Ishikawa (cell line): Measurements from ENCODE around the gene PIGU.

Source experiments
- CEBPB ChIP-seq: IDR thresholded peaks from 2 replicates; pipeline ENCODE4 v1.6.1; 2012
- CREB1 ChIP-seq: IDR thresholded peaks from 2 replicates; pipeline ENCODE4 v1.6.1; 2012; ENCODE audit warnings: low read depth
- EGR1 ChIP-seq: IDR thresholded peaks from 2 replicates; pipeline ENCODE4 v1.6.1; 2012
- EP300 ChIP-seq: IDR thresholded peaks from 2 replicates; pipeline ENCODE4 v1.6.1; 2012; ENCODE audit warnings: borderline replicate concordance
- FOXM1 ChIP-seq: IDR thresholded peaks from 2 replicates; pipeline ENCODE4 v1.6.1; 2012; ENCODE audit warnings: low read depth, borderline replicate concordance
- NFIC ChIP-seq: IDR thresholded peaks from 2 replicates; pipeline ENCODE4 v1.6.1; 2012
- RAD21 ChIP-seq: IDR thresholded peaks from 2 replicates; pipeline ENCODE4 v1.6.1; 2012; ENCODE audit warnings: low read depth
- TAF1 ChIP-seq: IDR thresholded peaks from 2 replicates; pipeline ENCODE4 v1.6.1; 2012; ENCODE audit warnings: low read depth, mild to moderate bottlenecking
- TCF12 ChIP-seq: IDR thresholded peaks from 2 replicates; pipeline ENCODE4 v1.6.1; 2012; ENCODE audit warnings: low read depth
- TEAD4 ChIP-seq: IDR thresholded peaks from 2 replicates; pipeline ENCODE4 v1.6.1; 2012
- YY1 ChIP-seq: IDR thresholded peaks from 2 replicates; pipeline ENCODE4 v1.6.1; 2012; ENCODE audit warnings: low read depth
- ZBTB7A ChIP-seq: IDR thresholded peaks from 2 replicates; pipeline ENCODE4 v1.6.1; 2012; ENCODE audit warnings: low read depth
- TF ChIP-seq, protein P1 (sequence below): IDR thresholded peaks from 2 replicates; pipeline ENCODE4 v1.6.1; 2012
- TF ChIP-seq, protein P2 (sequence below): IDR thresholded peaks from 2 replicates; pipeline ENCODE4 v1.6.1; 2012; ENCODE audit warnings: low read depth, mild to moderate bottlenecking
- TF ChIP-seq, protein P3 (sequence below): IDR thresholded peaks from 2 replicates; pipeline ENCODE4 v1.6.1; 2012

PIGU gene

DNA sequence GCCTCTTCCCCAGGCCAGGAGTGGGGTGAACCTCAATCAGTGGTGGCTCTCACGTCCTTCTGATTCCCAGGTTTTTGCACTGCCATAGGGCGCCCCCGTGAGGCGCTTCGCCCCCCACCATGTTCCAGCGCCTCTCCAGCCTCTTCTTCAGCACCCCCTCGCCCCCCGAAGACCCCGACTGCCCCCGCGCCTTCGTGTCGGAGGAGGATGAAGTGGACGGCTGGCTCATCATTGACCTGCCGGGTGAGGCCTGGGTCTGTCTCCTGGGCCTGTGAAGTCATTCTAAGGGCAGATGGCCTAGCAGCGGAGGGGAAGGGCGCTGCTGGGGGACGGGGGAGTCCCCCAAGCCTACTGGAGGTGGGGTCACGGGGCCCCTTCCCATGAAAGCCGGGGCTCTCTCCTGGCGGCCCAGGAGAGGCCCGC, 31.7 kb upstream of the PIGU start:
- TF ChIP-seq CREB1 (no peak), EGR1 (no peak), RAD21 (peak; percentile 79), ZBTB7A (peak; percentile 97)
- TF ChIP-seq, protein P1, sequence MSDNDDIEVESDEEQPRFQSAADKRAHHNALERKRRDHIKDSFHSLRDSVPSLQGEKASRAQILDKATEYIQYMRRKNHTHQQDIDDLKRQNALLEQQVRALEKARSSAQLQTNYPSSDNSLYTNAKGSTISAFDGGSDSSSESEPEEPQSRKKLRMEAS: no peak

DNA sequence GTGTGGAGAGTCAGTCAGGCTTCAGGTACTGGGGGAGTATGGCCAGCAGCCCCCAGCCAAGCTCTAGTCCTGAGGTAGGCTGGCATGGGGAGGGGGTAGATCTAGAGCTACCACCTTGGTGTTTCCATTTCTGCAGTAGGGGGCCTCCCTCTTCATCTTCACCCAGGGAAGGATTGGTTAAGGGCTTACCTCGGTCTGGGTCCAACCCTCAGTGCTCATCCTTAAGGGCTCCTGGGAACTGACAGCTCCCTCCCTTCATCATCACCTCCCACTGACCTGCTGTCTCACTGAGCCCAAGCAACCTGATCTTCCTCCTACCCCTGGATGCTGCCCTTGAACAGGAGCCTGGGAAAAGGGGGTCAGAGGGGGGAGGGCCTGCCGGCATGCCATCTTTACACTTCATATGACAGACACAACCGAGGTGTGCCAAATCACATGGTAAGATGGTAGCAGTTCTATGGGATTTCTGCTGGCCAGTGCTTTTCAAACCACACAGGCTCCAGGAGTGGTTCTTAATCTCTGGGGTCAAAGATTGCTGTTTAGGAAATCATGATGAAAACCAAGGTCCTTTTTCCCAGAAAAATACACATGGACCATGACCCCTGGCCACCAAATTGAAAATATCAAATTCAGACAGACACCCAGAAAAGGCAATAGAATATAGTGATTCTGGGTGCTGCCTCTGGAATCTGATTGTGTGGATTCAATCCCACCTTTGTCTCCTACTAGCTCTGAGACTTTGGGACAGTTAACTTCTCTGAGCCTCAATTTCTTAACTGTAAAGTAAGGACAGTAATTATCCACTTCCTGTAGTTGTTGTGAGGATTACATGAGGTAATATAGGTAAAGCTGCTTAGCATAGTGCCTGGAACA, 30.3 kb upstream of the PIGU start:
- no peak for TF ChIP-seq RAD21

DNA sequence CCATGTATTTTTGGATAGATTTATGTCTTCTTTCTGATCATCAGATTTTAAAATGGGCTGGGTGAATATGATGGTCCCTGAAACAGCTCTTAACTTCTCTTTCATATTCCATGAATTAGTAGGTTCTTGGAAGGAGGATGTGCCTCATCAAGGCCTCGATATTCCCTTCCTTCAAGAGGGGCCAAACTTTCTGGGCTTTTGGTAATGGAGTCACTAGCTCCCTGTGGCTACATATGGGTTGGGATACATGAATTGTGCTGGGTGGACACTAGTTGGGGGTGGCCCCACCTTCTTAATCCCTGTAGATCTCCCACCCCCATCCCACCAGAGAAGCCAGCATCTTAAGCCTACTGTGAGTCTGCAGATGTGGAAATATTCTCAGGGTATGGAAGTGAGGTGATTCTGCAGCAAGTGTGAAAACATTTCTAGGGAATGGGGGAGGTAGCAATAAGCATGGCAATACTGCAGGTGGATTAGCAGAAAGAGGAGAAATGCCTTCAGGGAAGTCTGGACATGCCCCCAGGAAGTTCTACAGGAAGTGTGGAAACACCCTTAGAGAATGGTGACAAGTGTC, 29.5 kb upstream of the PIGU start:
- TF ChIP-seq, protein P1: no peak
- TF ChIP-seq YY1 (no peak), TCF12 (no peak), EP300 (no peak), NFIC (no peak)

DNA sequence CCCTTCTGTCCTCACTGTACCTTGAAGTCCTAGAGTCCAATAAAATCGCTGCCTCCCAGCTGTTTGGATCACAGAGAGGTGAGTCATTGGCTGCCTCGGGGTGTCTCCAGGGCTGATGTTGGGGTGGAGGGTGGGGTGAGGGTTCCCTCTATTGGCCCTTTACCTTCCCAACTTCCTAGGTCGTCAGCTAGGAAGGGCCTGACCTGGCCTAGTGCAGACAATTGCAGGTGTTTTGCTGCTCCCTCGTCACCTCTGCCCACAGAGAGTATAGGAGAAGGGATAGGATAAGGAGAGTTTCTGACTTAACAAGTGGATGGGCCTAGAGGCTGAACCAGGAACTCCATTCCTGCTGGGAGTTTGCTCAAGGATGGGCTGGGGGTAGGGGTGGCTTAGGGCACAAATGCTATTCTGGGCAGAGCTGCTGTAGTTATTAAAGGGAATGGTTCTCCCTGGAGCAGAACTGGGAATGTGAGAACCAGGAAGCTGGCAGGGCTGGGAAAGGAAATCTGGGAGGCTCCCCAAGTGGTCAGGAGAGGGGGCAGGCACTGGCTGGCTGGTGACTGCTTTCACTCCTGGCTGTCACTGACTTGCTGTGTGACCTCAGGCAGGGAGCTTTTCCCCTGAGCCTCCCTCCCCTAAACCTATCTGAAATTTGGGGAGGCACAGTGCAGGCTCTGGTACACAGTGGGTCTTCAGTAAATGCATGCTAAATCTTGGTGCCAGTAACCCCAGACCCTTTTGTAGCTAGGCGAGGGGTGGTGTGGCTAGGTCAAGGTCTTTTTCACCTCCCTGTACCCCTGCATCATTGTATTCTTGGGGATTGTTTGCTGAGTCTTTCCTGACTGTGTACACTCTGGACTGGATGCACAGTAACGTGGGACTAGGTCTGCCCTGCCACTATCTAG, 28.8 kb upstream of the PIGU start:
- no peak for TF ChIP-seq TCF12
- peak; percentile 32; the same call in 1 of the 2 replicates for TF ChIP-seq RAD21
- no peak for TF ChIP-seq ZBTB7A
- TF ChIP-seq, protein P2, sequence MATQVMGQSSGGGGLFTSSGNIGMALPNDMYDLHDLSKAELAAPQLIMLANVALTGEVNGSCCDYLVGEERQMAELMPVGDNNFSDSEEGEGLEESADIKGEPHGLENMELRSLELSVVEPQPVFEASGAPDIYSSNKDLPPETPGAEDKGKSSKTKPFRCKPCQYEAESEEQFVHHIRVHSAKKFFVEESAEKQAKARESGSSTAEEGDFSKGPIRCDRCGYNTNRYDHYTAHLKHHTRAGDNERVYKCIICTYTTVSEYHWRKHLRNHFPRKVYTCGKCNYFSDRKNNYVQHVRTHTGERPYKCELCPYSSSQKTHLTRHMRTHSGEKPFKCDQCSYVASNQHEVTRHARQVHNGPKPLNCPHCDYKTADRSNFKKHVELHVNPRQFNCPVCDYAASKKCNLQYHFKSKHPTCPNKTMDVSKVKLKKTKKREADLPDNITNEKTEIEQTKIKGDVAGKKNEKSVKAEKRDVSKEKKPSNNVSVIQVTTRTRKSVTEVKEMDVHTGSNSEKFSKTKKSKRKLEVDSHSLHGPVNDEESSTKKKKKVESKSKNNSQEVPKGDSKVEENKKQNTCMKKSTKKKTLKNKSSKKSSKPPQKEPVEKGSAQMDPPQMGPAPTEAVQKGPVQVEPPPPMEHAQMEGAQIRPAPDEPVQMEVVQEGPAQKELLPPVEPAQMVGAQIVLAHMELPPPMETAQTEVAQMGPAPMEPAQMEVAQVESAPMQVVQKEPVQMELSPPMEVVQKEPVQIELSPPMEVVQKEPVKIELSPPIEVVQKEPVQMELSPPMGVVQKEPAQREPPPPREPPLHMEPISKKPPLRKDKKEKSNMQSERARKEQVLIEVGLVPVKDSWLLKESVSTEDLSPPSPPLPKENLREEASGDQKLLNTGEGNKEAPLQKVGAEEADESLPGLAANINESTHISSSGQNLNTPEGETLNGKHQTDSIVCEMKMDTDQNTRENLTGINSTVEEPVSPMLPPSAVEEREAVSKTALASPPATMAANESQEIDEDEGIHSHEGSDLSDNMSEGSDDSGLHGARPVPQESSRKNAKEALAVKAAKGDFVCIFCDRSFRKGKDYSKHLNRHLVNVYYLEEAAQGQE: no peak

DNA sequence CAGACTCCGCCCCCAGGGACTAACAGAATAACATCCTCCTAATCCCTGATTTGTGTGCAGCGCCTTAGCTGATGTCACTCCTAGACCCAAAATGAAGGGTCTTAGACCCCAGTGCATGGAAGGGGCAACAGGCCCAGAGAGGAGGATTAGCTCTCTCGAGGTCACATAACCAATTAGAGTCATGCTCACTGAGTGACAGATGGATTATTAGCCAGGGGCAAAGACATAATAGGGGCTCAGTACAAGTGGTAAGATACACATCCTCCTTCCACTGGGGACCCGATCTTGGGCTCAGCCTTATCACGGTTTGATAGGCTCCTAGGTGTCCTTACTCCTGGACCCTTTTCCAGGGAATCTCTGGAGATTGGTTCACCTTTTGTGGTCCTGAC, 28.1 kb upstream of the PIGU start:
- TF ChIP-seq, protein P3, sequence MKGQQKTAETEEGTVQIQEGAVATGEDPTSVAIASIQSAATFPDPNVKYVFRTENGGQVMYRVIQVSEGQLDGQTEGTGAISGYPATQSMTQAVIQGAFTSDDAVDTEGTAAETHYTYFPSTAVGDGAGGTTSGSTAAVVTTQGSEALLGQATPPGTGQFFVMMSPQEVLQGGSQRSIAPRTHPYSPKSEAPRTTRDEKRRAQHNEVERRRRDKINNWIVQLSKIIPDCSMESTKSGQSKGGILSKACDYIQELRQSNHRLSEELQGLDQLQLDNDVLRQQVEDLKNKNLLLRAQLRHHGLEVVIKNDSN: no peak
- TF ChIP-seq FOXM1 (no peak), TEAD4 (no peak), NFIC (no peak), RAD21 (no peak), TCF12 (no peak), YY1 (no peak), ZBTB7A (no peak), TAF1 (no peak), EGR1 (no peak), EP300 (no peak), CREB1 (no peak)
- TF ChIP-seq, protein P1: no peak

DNA sequence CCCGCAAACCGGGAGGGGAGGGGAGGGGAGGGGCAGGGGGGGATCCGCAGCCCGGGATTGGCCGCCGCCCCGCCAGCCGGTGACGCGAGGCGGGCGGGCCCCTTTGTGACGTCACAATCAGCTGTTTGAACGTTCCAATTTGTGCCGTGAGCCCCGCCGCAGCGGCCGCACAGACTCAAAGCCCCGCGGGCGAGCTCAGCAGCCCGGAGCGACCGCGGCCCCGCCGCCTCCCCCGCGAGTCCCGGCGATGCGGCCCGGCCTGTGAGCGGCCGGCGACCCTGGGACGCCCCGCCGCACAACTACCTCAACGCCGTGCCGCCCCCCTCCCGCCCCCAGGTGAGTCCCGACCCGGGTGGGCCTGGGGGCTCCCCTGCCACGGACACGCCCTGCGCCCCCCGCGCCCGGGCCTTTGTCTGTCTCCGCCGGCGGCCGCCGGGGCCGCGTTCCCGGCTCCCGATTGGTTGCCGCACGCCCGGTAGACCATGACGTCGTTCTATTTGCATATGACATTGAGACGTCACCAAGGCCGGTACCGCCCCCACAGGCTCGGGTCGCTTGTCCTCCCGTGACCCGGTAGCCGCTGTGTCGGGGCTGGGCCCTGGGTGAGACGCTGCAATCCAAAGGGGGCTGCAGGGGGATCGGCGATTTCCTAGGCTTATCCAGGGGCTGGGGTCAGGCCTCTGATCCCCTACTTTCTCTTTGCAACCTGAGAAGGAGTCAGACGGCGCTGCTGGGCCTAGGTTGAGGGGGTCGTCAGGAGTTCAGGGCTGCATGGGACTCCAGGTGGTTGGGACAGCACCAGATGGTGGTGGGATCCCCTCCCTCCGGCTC, 27.5 kb upstream of the PIGU start, which contains the start of gene TP53INP2:
TP53INP2 (plus strand) TSS at position 168 of the 831 bp plus-strand sequence. CDS start 4,396 bp downstream, outside the sequence.
- TF ChIP-seq, protein P3: no peak; the same call in 1 of the 2 replicates
- TF ChIP-seq, protein P1: 0 out of 2 replicates have a peak, but pooled peaks have one; percentile 8
- no peak for TF ChIP-seq RAD21
- TF ChIP-seq YY1: no peak
- TF ChIP-seq EGR1: no peak
- TF ChIP-seq CEBPB: no peak
- peak; percentile 63; the same call in 1 of the 2 replicates for TF ChIP-seq ZBTB7A
- TF ChIP-seq TAF1: no peak
- peak; percentile 86 for TF ChIP-seq CREB1
- no peak for TF ChIP-seq NFIC
- no peak for TF ChIP-seq TCF12
- TF ChIP-seq TEAD4: no peak
